HepG2 (cell line): ENCODE results near the gene CCDC142. TPM values are rescaled to one million over a fixed set of nuclear protein-coding genes. Genes with fewer than 3 reads are reported as not detected.
A peak's percentile ranks its signal among the peaks of the same experiment; 100 is the strongest.

Source experiments
- ARHGAP35 ChIP-seq: sonication (generic); formaldehyde crosslinking; IDR thresholded peaks from 2 replicates; pipeline ENCODE4 v1.9.0; 2022; ENCODE audit warnings: mild to moderate bottlenecking, inconsistent platforms, moderate library complexity, missing genetic modification reagents, borderline replicate concordance
- ETV6 ChIP-seq: sonication (generic); formaldehyde crosslinking; conservative IDR thresholded peaks from 2 replicates; pipeline ENCODE4 v1.4.0; 2020; ENCODE audit warnings: missing genetic modification reagents
- JUNB ChIP-seq: sonication (generic); formaldehyde crosslinking; IDR thresholded peaks from 2 replicates; pipeline ENCODE4 v1.8.0; 2022; ENCODE audit warnings: missing genetic modification reagents, mild to moderate bottlenecking, borderline replicate concordance
- KDM6A ChIP-seq: IDR thresholded peaks from 2 replicates; pipeline ENCODE4 v1.6.1; 2016; ENCODE audit warnings: low read depth
- MXD1 ChIP-seq: sonication (generic); formaldehyde crosslinking; IDR thresholded peaks from 2 replicates; pipeline ENCODE4 v1.4.0; 2020; ENCODE audit warnings: mild to moderate bottlenecking, missing genetic modification reagents
- SMC3 ChIP-seq: IDR thresholded peaks from 2 replicates; pipeline ENCODE4 v1.6.1; 2011; ENCODE audit warnings: low read length, improper control_type of control experiment
- TARDBP ChIP-seq: sonication (generic); formaldehyde crosslinking; IDR thresholded peaks from 2 replicates; pipeline ENCODE4 v1.8.0; 2022; ENCODE audit warnings: mild to moderate bottlenecking, missing genetic modification reagents
- ZNF264 ChIP-seq: sonication (generic); formaldehyde crosslinking; IDR thresholded peaks from 2 replicates; pipeline ENCODE4 v1.4.0; 2020; ENCODE audit warnings: missing genetic modification reagents
- ZNF34 ChIP-seq: sonication (generic); formaldehyde crosslinking; IDR thresholded peaks from 2 replicates; pipeline ENCODE4 v1.4.0; 2020; ENCODE audit warnings: mild to moderate bottlenecking, missing genetic modification reagents, borderline replicate concordance
- ZNF660 ChIP-seq: sonication (generic); formaldehyde crosslinking; IDR thresholded peaks from 2 replicates; pipeline ENCODE4 v1.5.1; 2020; ENCODE audit warnings: mild to moderate bottlenecking, low read depth, missing genetic modification reagents, borderline replicate concordance
- ZNF768 ChIP-seq: sonication (generic); formaldehyde crosslinking; IDR thresholded peaks from 2 replicates; pipeline ENCODE4 v1.4.0; 2020; ENCODE audit warnings: missing genetic modification reagents
- polyA plus RNA-seq, 8 experiments: library from polyadenylated mRNA; depleted of rRNA in 3 of 8; stranded (reverse) in 7 of 8; unstranded in 1 of 8; fragments of >200 nt; fragmentation: Illumina TruSeq in 4 of 8; extraction: Trizol in 4 of 8; gene quantifications; 2 replicates each; pipeline versions ENCODE4 v1.2.1 to v1.2.3, GENCODE V29; 2011 to 2016; ENCODE audit warnings: low read depth in 4 of 8, missing spikeins in 1 of 8, mixed read lengths in 1 of 8; ENCODE audit not compliant: insufficient read depth in 1 of 8
- total RNA-seq, 5 experiments: library from RNA; depleted of rRNA; stranded (reverse); fragments of >200 nt; fragmentation: Illumina TruSeq; extraction: Trizol; gene quantifications; 2 replicates each; pipeline ENCODE4 v1.2.3, GENCODE V29; 2016; ENCODE audit warnings: low read depth in 1 of 5
- TF ChIP-seq, protein P1 (sequence below): sonication (generic); formaldehyde crosslinking; IDR thresholded peaks from 2 replicates; pipeline ENCODE4 v1.4.0; 2020; ENCODE audit warnings: missing genetic modification reagents
- TF ChIP-seq, protein P2 (sequence below): sonication (generic); formaldehyde crosslinking; IDR thresholded peaks from 2 replicates; pipeline ENCODE4 v1.4.0; 2020; ENCODE audit warnings: missing genetic modification reagents
- TF ChIP-seq, protein P3 (sequence below): sonication (generic); formaldehyde crosslinking; IDR thresholded peaks from 2 replicates; pipeline ENCODE4 v1.4.0; 2020; ENCODE audit warnings: missing genetic modification reagents, borderline replicate concordance

Gene CCDC142
- total and polyA plus RNA-seq, 2 of the 13 experiments (the other 11 are each of a cell fraction or from before 2014, with no cell fraction given), result 14.7 to 30.4 TPM

DNA sequence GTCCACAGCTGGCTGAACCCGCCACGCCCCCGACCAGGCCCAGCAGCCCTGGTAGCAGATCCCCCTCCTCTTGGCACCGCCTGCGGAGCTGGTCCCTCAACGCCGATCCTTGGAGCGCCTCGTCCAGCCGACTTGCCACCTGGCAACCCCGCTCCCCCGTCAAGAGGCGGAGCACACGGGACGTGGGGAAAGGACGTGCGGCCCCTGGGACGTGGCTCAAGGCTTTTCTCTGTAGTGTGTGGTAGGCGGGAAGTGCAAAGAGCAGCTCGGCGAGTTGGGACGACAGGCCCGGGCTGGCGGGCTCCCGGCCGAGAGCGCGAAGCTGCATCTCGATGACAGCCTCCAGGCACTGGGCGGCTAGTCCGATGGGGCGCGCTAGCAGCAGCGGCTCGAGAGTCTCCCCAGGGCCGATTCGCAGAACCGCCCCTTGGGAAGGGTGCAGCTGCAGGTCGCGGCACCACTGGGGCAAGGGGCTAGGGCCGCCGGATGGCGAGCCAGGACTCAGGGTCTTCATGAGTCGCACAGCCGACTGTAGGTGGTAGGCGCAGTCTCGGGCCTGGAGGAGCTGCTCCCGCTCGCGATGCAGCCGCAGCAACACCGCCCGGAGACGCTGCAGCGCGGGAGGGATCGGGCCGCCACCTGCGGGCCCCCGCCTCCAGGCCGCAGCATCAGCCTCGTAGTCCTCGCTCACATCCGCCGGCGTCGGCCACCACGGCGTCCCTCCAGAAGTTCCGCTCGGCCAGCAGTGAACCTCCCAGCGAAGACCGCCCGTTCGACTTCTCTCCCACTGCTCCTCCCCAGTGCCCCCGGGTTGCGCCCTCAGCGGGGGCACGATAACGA lies 617 bp downstream of the CCDC142 start (continued):
- TF ChIP-seq, protein P1, sequence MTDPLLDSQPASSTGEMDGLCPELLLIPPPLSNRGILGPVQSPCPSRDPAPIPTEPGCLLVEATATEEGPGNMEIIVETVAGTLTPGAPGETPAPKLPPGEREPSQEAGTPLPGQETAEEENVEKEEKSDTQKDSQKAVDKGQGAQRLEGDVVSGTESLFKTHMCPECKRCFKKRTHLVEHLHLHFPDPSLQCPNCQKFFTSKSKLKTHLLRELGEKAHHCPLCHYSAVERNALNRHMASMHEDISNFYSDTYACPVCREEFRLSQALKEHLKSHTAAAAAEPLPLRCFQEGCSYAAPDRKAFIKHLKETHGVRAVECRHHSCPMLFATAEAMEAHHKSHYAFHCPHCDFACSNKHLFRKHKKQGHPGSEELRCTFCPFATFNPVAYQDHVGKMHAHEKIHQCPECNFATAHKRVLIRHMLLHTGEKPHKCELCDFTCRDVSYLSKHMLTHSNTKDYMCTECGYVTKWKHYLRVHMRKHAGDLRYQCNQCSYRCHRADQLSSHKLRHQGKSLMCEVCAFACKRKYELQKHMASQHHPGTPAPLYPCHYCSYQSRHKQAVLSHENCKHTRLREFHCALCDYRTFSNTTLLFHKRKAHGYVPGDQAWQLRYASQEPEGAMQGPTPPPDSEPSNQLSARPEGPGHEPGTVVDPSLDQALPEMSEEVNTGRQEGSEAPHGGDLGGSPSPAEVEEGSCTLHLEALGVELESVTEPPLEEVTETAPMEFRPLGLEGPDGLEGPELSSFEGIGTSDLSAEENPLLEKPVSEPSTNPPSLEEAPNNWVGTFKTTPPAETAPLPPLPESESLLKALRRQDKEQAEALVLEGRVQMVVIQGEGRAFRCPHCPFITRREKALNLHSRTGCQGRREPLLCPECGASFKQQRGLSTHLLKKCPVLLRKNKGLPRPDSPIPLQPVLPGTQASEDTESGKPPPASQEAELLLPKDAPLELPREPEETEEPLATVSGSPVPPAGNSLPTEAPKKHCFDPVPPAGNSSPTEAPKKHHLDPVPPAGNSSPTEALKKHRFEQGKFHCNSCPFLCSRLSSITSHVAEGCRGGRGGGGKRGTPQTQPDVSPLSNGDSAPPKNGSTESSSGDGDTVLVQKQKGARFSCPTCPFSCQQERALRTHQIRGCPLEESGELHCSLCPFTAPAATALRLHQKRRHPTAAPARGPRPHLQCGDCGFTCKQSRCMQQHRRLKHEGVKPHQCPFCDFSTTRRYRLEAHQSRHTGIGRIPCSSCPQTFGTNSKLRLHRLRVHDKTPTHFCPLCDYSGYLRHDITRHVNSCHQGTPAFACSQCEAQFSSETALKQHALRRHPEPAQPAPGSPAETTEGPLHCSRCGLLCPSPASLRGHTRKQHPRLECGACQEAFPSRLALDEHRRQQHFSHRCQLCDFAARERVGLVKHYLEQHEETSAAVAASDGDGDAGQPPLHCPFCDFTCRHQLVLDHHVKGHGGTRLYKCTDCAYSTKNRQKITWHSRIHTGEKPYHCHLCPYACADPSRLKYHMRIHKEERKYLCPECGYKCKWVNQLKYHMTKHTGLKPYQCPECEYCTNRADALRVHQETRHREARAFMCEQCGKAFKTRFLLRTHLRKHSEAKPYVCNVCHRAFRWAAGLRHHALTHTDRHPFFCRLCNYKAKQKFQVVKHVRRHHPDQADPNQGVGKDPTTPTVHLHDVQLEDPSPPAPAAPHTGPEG, result peak; percentile 85
- TF ChIP-seq ARHGAP35 (CRISPR knock-in tag) (no peak), TARDBP (CRISPR knock-in tag) (0 out of 2 replicates have a peak, but pooled peaks have one; percentile 14), MXD1 (CRISPR knock-in tag) (peak; percentile 90), JUNB (CRISPR knock-in tag) (no peak), ZNF34 (CRISPR knock-in tag) (0 out of 2 replicates have a peak, but pooled peaks have one; percentile 18), ZNF264 (CRISPR knock-in tag) (0 out of 2 replicates have a peak, but pooled peaks have one; percentile 39), ZNF768 (peak; percentile 57; the same call in 1 of the 2 replicates), ETV6 (CRISPR knock-in tag) (peak; percentile 18; the same call in 1 of the 2 replicates), ZNF660 (CRISPR knock-in tag) (no peak; the same call in 1 of the 2 replicates), KDM6A (CRISPR knock-in tag) (no peak), SMC3 (no peak)
- TF ChIP-seq, protein P2, sequence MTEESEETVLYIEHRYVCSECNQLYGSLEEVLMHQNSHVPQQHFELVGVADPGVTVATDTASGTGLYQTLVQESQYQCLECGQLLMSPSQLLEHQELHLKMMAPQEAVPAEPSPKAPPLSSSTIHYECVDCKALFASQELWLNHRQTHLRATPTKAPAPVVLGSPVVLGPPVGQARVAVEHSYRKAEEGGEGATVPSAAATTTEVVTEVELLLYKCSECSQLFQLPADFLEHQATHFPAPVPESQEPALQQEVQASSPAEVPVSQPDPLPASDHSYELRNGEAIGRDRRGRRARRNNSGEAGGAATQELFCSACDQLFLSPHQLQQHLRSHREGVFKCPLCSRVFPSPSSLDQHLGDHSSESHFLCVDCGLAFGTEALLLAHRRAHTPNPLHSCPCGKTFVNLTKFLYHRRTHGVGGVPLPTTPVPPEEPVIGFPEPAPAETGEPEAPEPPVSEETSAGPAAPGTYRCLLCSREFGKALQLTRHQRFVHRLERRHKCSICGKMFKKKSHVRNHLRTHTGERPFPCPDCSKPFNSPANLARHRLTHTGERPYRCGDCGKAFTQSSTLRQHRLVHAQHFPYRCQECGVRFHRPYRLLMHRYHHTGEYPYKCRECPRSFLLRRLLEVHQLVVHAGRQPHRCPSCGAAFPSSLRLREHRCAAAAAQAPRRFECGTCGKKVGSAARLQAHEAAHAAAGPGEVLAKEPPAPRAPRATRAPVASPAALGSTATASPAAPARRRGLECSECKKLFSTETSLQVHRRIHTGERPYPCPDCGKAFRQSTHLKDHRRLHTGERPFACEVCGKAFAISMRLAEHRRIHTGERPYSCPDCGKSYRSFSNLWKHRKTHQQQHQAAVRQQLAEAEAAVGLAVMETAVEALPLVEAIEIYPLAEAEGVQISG, result peak; percentile 20; the same call in 1 of the 2 replicates
- TF ChIP-seq, protein P3, sequence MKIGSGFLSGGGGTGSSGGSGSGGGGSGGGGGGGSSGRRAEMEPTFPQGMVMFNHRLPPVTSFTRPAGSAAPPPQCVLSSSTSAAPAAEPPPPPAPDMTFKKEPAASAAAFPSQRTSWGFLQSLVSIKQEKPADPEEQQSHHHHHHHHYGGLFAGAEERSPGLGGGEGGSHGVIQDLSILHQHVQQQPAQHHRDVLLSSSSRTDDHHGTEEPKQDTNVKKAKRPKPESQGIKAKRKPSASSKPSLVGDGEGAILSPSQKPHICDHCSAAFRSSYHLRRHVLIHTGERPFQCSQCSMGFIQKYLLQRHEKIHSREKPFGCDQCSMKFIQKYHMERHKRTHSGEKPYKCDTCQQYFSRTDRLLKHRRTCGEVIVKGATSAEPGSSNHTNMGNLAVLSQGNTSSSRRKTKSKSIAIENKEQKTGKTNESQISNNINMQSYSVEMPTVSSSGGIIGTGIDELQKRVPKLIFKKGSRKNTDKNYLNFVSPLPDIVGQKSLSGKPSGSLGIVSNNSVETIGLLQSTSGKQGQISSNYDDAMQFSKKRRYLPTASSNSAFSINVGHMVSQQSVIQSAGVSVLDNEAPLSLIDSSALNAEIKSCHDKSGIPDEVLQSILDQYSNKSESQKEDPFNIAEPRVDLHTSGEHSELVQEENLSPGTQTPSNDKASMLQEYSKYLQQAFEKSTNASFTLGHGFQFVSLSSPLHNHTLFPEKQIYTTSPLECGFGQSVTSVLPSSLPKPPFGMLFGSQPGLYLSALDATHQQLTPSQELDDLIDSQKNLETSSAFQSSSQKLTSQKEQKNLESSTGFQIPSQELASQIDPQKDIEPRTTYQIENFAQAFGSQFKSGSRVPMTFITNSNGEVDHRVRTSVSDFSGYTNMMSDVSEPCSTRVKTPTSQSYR (CRISPR knock-in tag), result no peak
